Astrocyte of the cerebellum (primary cell): ENCODE data around the gene CST1.
"Not testable (repeated sequence)": the region's sequence is repeated elsewhere in the genome, so short reads cannot be mapped to it uniquely, and the experiment has no call there.

ENCODE experiments used
- DNase-seq: peaks from one replicate; pipeline ENCODE4 v3.0.0-alpha.2; 2011; ENCODE audit warnings: low read depth
- H3K4me3 ChIP-seq: 2 replicates; pipeline ENCODE4 v1.5.1; 2011; ENCODE audit warnings: mild to moderate bottlenecking, low read depth, low read length, moderate library complexity
- in situ Hi-C: cut with HindIII; loops from 2 replicates; pipeline ENCODE4 v1.10.0; 2017; ENCODE audit warnings: low sequenced_read_pairs
- TF ChIP-seq, protein P1 (sequence below): IDR thresholded peaks from 2 replicates; pipeline ENCODE4 v1.5.1; 2012; ENCODE audit warnings: low read length, low read depth, moderate library complexity, mild to moderate bottlenecking; ENCODE audit errors: missing control alignments

The CST1 gene

DNA sequence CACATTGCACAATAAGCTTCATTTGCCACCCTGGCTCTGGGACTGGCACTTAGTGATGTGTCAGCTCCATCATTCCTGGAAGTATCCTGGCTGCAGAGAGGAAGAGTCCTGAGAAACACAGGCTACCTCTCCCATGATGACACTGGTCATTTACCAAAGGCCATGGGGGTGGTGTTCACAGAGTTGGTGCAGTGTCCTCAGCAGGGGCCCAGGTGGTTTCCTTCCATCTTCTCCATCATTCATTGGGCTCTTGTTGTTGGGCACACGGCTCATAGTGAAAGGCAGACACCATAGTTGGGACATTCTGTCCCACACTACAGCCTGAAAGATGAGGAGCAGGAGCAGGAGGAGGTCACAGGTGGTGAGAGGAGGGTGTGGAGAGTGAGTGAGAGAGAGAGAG, 15.8 kb upstream of the CST1 start:
- TF ChIP-seq, protein P1, sequence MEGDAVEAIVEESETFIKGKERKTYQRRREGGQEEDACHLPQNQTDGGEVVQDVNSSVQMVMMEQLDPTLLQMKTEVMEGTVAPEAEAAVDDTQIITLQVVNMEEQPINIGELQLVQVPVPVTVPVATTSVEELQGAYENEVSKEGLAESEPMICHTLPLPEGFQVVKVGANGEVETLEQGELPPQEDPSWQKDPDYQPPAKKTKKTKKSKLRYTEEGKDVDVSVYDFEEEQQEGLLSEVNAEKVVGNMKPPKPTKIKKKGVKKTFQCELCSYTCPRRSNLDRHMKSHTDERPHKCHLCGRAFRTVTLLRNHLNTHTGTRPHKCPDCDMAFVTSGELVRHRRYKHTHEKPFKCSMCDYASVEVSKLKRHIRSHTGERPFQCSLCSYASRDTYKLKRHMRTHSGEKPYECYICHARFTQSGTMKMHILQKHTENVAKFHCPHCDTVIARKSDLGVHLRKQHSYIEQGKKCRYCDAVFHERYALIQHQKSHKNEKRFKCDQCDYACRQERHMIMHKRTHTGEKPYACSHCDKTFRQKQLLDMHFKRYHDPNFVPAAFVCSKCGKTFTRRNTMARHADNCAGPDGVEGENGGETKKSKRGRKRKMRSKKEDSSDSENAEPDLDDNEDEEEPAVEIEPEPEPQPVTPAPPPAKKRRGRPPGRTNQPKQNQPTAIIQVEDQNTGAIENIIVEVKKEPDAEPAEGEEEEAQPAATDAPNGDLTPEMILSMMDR, result no peak
- DNase-seq, result no peak
- H3K4me3 ChIP-seq, result no peak overlapping the region
- in situ Hi-C loops, result no loop called here

DNA sequence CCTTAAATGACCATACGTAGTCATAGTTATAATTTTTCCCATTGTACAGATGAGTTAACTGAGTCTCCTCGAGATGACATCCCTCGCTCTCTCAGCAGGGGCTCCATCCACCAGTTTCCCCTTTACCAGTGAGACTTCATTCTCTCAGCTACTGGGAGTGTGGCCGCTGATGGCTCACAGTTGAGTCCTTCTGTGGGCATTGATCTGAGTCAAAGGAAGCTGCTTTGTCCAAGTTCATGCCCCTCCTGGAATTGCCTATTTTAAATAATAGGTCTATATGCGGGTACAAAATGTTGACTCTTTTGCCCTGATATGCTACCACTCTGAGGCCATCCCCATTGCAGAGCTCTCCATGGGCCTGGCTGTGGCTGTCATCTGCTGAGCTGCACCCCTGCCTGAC, 14.8 kb upstream of the CST1 start:
- H3K4me3 ChIP-seq, result no peak overlapping the region
- DNase-seq, result no peak
- in situ Hi-C loops, result no loop called here
- TF ChIP-seq, protein P1, result no peak

GRCh38 chr20:23764630-23765029, 13.9 kb upstream of the CST1 start:
- in situ Hi-C loops, H3K4me3 ChIP-seq, DNase-seq: not testable (repeated sequence)

DNA sequence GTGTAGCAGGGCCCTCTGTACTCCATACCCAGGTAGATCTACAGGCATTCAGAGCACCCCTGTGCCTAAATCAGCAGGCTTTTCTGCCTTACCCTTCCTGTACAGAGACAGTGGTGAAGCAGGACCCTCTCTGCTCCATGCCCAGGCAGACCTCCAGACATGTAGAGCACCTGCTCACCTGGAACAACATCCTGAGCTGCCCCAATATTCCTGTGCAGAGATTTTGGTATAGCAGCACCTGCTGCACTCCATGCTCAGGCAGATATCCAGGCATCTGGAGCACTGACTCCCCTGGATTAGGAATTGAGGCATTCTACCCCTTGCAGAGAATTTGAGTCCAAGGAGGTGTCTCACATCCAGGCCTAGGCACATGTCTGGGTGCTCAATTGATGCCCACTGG, 12.6 kb upstream of the CST1 start:
- no peak overlapping the region for H3K4me3 ChIP-seq
- TF ChIP-seq, protein P1, result no peak
- no peak for DNase-seq
- in situ Hi-C loops, result no loop called here

- no peak overlapping the region for H3K4me3 ChIP-seq
- TF ChIP-seq, protein P1, result no peak
- in situ Hi-C loops, result no loop called here
- DNase-seq, result no peak
Measured at GRCh38 chr20:23759306-23759940, 8.7 kb upstream of the CST1 start.

GRCh38 chr20:23756792-23757191, 6.1 kb upstream of the CST1 start:
- DNase-seq, H3K4me3 ChIP-seq, in situ Hi-C loops: not testable (repeated sequence)

GRCh38 chr20:23755131-23755611, 4.4 kb upstream of the CST1 start:
- in situ Hi-C loops, DNase-seq, H3K4me3 ChIP-seq: not testable (repeated sequence)

DNA sequence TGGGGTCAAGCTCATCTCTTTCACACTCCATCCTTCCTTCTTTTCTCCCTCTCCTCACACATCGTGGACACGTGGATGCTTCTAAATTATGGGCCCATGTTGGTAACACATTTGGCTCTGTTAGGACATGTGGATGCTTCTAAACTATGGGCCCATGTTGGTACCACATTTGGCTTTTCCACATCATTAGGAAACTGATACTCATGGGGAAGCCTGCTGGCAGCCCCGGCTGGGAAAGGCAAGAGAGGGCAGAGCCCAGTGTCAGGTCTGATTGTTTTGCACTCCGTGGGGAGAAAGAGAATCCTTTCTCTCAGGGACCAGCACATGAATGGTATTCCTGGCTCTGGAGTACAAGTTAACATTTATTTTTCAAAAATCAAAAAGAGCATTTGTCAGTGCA, 4.0 kb upstream of the CST1 start:
- DNase-seq, result no peak
- TF ChIP-seq, protein P1, result no peak
- in situ Hi-C loops, result no loop called here
- no peak overlapping the region for H3K4me3 ChIP-seq
